GM10847 (cell line): ENCODE measurements around the gene CD300LG.

Source experiments
- POLR2A ChIP-seq: IDR thresholded peaks from 2 replicates; pipeline ENCODE4 v1.6.1; 2011; ENCODE audit not compliant: insufficient read length; ENCODE audit errors: extremely low read depth

The CD300LG gene

DNA sequence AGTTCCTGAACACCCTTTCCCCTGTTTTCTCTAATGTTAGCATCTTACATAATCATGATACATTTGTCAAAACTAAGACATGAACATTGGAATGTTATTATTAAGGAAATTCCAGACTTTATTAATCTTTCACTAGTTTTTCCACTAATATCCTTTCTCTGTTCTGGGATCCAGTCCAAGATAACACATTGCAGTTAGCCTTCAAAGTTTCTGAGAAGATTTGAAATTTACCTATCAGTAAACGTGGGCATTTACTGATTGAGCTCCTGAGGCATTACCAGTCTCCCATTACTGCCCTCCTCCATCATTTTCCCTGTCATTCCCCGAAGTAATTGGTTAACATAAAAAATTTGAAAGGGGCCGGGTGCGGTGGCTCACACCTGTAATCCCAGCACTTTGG is 5.7 kb upstream of the CD300LG start:
- no peak for TF ChIP-seq POLR2A

DNA sequence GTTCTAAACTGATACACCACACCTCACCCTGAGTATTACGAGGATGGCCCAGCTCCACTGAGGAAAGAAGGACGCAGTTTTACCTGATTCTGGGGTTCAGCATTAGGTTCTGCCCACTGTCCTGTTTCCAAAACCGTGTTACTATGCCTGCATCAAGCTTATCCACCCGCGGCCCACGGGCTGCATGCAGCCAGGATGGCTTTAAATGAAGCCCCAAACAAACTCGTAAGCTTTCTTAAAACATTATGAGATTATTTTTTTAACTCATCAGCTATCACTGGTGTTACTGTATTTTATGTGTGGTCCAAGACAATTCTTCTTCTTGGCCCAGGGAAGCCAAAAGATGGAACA is 4.0 kb upstream of the CD300LG start:
- TF ChIP-seq POLR2A = no peak

DNA sequence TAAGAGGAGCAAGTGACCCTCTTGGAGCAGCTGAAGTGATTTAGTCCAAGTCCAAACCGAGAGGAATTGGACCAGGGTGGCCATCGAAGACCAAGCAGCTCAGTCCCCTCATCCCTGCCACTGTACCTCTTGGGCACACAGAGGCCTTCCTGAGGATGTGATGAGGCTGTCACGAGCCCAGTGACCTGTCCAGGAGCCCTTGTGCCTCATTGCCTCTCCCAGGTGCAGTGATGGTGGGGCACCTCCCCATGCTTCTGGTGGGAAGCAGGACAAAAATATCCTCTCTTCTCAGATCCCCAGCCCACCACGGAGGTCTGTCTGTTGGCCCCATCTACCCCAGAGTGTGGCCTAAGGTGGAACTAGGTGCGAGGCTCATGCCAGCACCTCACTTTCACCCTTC is 2.7 kb upstream of the CD300LG start:
- no peak for TF ChIP-seq POLR2A

DNA sequence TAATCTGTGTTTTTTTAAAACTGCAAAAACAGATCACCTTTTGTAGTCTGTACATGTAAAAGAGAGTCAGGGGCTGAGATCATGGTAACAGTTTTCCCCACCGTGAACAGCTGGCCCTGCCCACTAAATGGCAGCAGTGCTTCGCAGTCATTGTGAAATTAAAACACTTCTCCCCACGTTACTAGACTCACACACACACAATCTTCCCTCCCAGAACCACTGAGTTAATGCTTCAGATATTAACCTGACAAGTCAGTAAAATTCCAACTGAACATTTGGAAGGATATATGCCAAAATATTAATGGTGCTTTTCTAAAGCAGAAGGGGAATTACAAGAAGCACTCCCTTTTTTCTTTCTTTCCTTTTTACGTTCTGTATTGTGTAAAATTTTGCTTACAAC is 1.2 kb upstream of the CD300LG start:
- no peak for TF ChIP-seq POLR2A

DNA sequence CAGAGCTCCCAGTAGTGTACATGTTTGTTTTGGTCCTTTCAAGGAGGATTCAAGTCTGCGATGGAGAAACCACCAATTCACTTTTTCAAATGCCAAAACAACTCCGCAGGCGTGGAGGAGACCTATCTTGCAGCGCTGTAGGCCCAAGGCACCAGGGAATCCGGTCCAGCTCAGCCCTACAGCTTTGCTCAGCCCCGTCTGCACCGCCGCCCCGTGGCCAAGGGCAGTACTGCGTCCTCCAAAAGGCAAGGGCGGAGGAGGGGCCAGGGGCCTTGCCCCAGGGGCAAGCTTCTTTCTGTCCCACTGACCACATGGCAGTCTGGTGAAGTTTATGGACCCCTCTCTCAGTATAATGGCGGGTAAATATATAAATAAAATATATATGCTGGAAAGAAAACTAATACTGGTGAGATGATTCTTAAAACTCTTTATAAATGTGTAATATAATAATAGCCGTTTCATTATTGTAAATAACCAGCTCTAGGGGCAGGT is 709 bp upstream of the CD300LG start:
- no peak for TF ChIP-seq POLR2A

DNA sequence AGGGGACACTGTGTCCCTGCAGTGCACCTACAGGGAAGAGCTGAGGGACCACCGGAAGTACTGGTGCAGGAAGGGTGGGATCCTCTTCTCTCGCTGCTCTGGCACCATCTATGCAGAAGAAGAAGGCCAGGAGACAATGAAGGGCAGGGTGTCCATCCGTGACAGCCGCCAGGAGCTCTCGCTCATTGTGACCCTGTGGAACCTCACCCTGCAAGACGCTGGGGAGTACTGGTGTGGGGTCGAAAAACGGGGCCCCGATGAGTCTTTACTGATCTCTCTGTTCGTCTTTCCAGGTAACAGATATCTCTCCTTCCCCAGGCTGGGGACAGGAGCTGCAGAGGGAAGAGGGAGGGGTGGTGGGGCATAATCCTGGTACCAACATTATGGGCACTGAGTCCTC is 1.6 kb downstream of the CD300LG start:
- no peak for TF ChIP-seq POLR2A

DNA sequence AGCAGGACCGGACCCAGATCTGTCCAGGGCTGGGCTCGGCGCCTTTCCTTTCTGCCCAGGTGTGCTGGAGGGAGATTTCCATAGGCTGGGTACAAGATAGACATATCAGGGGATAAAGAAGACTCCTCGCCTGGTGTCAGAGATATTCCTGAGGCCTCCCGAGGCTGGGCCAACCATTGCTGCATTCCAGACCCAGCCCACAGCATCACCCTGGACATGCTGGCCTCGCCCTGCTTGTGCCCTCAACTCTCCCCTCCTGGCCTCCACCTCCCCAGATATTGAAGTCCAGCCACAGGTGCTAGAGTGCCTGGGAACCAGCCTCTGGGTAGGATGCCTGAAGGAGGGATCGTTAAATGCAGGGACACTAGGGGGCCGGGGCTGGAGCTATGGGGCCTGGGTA is 2.1 kb downstream of the CD300LG start:
- no peak for TF ChIP-seq POLR2A

DNA sequence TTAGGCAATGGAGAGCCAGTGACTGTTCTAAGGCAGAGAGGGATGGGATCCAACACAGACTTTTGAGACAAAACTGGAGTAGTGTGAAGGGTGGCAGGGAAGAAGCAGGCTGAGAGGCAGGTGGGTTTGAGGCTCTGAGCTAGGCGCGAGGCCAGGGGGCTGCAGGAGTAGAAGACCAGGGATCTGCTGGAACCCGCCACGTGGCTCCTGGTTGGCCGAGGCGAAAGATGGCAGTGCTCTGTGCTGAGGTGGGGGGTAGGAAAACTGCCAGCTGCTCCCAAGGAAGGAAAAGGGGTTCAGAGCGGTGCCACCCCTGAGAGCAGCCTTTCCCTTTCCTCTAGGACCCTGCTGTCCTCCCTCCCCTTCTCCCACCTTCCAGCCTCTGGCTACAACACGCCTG is 5.6 kb downstream of the CD300LG start:
- no peak for TF ChIP-seq POLR2A

DNA sequence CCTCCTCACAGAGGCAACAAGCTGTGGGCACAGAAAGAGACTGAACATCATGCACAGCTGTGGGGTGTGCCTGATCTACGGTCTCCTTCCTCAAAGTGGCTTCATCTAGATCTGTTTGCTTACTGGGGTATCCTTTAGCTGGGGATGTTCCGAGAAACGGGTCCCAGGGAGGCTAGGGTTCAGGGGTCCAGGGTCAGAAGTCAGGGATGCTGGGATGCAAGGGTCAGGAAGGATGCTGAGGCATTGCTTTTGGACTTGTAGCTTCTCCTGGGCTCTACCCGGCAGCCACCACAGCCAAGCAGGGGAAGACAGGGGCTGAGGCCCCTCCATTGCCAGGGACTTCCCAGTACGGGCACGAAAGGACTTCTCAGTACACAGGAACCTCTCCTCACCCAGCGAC is 6.6 kb downstream of the CD300LG start:
- TF ChIP-seq POLR2A = no peak

DNA sequence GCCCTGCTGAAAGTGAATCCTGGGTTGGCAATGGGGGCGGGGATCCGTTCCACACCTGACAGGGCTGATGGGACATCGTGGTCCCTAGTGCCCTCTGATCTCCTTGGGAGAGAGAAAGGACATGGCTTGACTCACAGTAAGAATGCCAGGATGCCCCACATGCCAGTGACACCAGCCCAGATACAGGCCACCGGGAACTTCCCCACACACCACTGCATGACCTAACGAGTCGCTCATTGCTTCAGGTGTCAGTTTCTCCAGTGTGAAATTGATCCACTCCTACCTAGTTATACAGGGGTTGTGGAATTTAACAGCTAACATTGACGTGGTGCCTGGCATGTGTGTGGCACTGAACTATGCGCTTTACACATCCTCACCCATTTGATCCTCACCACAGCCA is 7.5 kb downstream of the CD300LG start:
- TF ChIP-seq POLR2A = no peak

DNA sequence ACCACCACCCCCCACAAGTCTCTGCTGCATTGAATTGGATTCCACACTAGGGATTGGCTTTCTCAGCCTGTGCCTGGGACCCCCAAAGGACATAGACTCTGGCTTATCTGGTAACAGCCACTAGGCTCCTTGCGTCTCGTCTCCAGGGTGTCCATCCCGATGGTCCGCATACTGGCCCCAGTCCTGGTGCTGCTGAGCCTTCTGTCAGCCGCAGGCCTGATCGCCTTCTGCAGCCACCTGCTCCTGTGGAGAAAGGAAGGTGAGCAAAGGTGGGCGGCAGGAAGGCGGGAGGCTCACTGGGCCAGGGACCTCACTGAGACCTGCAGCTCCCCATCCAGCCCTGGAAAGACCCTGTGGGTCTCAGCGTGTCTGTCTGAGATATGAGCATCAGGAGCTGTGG is 8.1 kb downstream of the CD300LG start:
- TF ChIP-seq POLR2A = no peak

DNA sequence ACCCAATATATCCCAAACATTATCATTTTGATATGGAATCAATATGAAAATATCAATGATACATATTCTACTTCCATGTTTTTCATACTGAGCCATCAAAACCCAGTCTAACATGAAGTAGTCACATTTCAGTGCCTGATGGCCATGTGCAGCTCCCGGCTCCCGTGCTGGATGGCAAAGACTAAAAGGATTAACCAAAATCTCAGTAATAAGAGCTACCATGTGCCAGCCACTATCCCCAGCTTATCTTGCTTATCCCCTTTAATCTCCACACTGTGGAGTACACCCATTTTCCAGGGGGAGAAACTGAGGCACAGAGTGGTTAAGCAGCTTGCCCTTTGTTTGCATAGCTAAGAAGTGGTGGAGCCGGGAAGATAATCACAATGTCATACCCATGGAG is 9.2 kb downstream of the CD300LG start:
- no peak for TF ChIP-seq POLR2A

DNA sequence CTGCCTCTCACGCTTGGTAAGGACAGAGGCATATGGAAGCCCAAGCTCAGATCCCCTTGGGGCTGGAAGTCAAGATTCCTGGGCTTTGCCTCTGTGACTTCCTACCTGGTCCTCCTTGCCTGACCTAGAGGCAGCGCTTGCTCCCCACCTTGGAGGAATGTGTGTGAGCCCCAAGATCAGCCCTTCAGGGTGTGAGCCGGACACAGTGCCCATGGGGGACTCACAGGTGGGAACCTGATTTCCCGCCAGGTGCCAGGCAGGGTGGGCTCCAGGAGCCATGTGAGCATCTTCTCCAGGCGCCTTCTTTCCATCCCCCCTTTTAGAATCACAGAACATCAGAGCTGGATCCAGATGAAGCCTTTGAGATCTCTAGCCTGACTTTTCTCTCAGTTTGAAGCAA is 10.2 kb downstream of the CD300LG start:
- TF ChIP-seq POLR2A = no peak

DNA sequence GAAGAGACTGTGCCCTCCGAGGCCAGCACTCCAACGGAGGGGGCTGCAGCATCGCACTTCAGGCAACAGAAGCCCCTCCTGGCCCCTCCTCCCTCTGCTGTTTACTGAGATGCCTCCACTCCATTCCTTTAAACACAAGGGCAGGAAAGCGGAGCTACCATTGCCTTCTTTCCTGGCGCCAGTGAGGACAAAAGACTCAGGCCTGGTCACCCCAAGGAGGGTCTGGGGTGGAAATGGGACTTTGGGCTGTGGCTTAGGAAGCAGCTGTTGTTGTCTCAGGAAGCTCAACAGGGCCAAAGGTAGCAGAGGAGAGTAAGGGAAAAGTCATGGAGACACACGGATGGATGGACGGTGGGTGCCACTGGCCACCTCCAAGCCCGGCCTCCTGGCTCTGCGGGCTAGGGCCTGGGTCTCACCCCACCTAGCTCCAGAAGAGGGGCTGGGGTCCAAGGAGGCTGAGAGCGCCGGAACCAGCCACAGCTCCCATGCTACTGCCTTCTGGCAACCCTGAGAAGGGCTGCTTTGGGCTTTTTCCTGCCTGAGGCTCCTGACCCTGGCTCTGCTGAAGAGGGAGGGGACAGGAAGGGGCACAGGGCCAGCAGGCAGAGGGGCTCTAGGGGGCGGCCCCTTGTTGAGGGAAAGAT is 11.1 kb downstream of the CD300LG start:
- TF ChIP-seq POLR2A = no peak

DNA sequence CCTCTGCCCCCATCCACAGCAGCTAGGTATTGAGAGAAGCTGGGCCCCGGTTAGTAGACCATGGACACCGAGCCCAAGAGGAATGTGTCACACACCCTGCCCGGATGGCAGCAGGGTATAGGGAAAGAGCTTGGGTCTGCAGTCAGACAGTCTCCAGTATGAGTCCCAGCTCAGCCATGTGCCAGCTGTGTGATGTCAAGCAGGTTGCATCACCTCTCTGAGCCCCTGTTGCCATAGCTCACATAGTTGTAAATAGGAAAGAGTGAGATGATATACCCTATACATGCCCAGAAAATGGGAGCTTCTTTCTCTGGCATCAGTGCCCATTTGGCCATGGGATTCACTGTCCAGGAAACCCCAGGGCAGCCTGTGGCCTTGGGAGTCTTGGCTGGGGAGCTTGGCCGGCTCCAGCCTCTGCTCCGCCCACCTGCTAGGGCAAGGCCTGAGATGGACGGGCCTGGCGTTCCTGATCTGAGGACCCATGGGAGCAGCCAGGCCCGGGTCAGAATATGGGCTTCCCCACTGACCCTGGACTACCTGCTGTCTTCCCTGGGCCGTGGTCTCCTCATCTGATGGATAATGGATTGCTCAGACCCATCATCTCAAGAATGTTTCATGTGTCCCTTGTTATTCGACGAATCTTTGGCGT is 13.2 kb downstream of the CD300LG start:
- TF ChIP-seq POLR2A = no peak

DNA sequence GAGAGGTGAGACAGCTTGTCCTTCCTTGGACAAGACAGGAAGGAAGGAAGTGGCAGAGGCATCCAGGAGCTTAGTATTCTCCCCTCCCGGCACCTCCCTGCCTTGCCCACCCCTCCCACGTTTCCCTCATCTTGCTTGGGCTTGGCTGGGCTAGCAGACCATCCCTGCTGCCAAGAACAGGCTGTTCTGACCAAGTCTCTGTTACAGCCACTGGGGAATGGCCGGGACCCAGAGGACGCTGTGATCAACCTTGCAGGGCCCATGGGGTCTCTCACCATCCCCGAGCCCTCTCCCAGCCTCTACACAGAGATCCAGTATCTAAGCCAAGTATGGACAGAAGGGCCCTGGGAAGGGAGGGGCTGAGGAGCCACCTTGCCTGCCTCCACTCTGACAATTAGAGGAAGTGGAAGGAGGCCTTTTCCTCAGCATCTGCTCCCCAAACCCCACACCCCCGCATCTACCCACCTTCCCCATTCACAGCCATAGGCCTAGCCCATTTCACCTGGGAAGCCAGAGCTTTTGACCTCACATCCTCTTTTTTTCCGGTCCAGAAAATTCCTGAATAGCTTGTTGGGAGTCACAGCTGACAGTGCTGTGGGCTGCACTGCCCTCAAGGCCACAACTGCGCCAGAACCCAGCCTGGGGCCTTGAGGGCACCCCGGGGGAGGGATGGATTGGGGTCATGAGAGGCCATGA is 14.1 kb downstream of the CD300LG start:
- no peak for TF ChIP-seq POLR2A
